ENCODE results near the gene MRPL1. TPM values are rescaled to one million over a fixed set of nuclear protein-coding genes. Genes with fewer than 3 reads are reported as not detected.
A peak's percentile ranks its signal among the peaks of the same experiment; 100 is the strongest.
"Not testable (repeated sequence)": the region's sequence is repeated elsewhere in the genome, so short reads cannot be mapped to it uniquely, and the experiment has no call there.

The MRPL1 gene
- total RNA-seq, 1 donor from 2014 or later = 48.5 TPM

GRCh38 chr4:77856152-77856551, 6.5 kb upstream of the MRPL1 start:
- TF ChIP-seq EZH2 (IDR thresholded peaks at IDR 0.05) (no peak), EZH2phosphoT487 (IDR thresholded peaks at IDR 0.05) (no peak)
- TF ChIP-seq, protein P1, sequence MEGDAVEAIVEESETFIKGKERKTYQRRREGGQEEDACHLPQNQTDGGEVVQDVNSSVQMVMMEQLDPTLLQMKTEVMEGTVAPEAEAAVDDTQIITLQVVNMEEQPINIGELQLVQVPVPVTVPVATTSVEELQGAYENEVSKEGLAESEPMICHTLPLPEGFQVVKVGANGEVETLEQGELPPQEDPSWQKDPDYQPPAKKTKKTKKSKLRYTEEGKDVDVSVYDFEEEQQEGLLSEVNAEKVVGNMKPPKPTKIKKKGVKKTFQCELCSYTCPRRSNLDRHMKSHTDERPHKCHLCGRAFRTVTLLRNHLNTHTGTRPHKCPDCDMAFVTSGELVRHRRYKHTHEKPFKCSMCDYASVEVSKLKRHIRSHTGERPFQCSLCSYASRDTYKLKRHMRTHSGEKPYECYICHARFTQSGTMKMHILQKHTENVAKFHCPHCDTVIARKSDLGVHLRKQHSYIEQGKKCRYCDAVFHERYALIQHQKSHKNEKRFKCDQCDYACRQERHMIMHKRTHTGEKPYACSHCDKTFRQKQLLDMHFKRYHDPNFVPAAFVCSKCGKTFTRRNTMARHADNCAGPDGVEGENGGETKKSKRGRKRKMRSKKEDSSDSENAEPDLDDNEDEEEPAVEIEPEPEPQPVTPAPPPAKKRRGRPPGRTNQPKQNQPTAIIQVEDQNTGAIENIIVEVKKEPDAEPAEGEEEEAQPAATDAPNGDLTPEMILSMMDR (IDR thresholded peaks at IDR 0.05) = no peak
- Histone ChIP-seq H3K27me3 (no peaks in the 10 kb centered on the region), H3K4me2 (no peak overlapping the region), H2AFZ (replicated peaks) (no peak overlapping the region), H3K79me2 (ENCODE audit: low read depth) (no peaks in the 10 kb centered on the region), H3K4me1 (no peaks in the 10 kb centered on the region), H4K20me1 (ENCODE audit: low read depth) (no peaks in the 10 kb centered on the region), H3F3A (ENCODE audit: low read depth) (no peaks in the 10 kb centered on the region), H3K36me3 (no peaks in the 10 kb centered on the region), H3K9ac (no peak overlapping the region), H3K9me3 (ENCODE audit: low read depth) (no peaks in the 10 kb centered on the region), H3K27ac (no peak overlapping the region), H3K4me3 (no peak overlapping the region)
- Mint-ChIP-seq H3K4me1 (no peaks in the 10 kb centered on the region), H3K9me3 (no peaks in the 10 kb centered on the region), H3K27ac (no peak overlapping the region), H3K36me3 (no peaks in the 10 kb centered on the region), H3K4me3 (no peak overlapping the region), H3K27me3 (ENCODE audit: insufficient read depth, low read depth) (no peaks in the 10 kb centered on the region)
- DNase-seq (ENCODE audit: low spot score) = no peak

DNA sequence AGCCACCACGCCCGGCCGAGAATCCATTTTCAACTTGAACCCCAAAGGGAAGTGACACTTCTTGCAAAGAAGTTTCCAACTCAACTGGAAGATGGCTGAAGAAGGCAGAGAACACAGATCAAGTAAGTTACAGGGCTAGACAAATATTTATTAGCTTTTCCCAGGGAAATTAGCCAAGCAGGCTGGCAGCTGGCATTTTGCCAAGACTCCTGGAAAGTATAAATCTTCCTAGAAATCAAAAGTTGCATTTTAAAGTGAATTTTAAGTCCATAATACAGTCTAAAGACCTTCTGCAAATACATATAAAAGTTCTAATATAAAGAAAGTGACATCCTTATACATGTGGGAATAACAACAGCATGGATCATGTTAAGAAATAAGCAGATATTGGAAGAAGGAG, 3.4 kb upstream of the MRPL1 start:
- no peaks in the 10 kb centered on the region for H3K36me3 Mint-ChIP-seq
- H3F3A ChIP-seq (ENCODE audit: low read depth) = peaks cover 12% of the 10 kb centered on the region
- no peak overlapping the region for H3K4me3 Mint-ChIP-seq
- H3K27ac Mint-ChIP-seq = no peak overlapping the region
- H3K4me1 ChIP-seq = peaks cover 6% of the 10 kb centered on the region
- no peak overlapping the region for H3K27ac ChIP-seq
- no peaks in the 10 kb centered on the region for H4K20me1 ChIP-seq (ENCODE audit: low read depth)
- H3K9me3 ChIP-seq (ENCODE audit: low read depth) = no peaks in the 10 kb centered on the region
- H3K4me3 ChIP-seq = no peak overlapping the region
- no peak for DNase-seq (ENCODE audit: low spot score)
- H3K4me1 Mint-ChIP-seq = peaks cover 13% of the 10 kb centered on the region
- no peaks in the 10 kb centered on the region for H3K36me3 ChIP-seq
- H3K79me2 ChIP-seq (ENCODE audit: low read depth) = peaks cover 14% of the 10 kb centered on the region
- no peak for TF ChIP-seq EZH2phosphoT487 (IDR thresholded peaks at IDR 0.05)
- TF ChIP-seq EZH2 (IDR thresholded peaks at IDR 0.05) = no peak
- TF ChIP-seq, protein P1 (IDR thresholded peaks at IDR 0.05) = no peak
- no peak overlapping the region for H2AFZ ChIP-seq (replicated peaks)
- no peak overlapping the region for H3K9ac ChIP-seq
- H3K9me3 Mint-ChIP-seq = no peaks in the 10 kb centered on the region
- H3K27me3 ChIP-seq = no peaks in the 10 kb centered on the region
- H3K27me3 Mint-ChIP-seq (ENCODE audit: insufficient read depth, low read depth) = no peaks in the 10 kb centered on the region
- no peak overlapping the region for H3K4me2 ChIP-seq

- Histone ChIP-seq H2AFZ (replicated peaks) (peak overlapping the region; percentile 98), H3K9ac (no peak overlapping the region), H3K36me3 (no peaks in the 10 kb centered on the region), H3K27ac (no peak overlapping the region), H3K79me2 (ENCODE audit: low read depth) (peaks cover 37% of the 10 kb centered on the region), H3K4me3 (peak overlapping the region; percentile 82), H3K9me3 (ENCODE audit: low read depth) (no peaks in the 10 kb centered on the region), H3K4me2 (peak overlapping the region; percentile 92), H3K4me1 (peaks cover 6% of the 10 kb centered on the region), H3F3A (ENCODE audit: low read depth) (peaks cover 12% of the 10 kb centered on the region), H4K20me1 (ENCODE audit: low read depth) (no peaks in the 10 kb centered on the region), H3K27me3 (no peaks in the 10 kb centered on the region)
- H3K4me3 Mint-ChIP-seq = peak overlapping the region; percentile 98
- peaks cover 5% of the 10 kb centered on the region for H3K36me3 Mint-ChIP-seq
- DNase-seq (ENCODE audit: low spot score) = no peak
- H3K27ac Mint-ChIP-seq = peak overlapping the region; percentile 99
- no peaks in the 10 kb centered on the region for H3K9me3 Mint-ChIP-seq
- H3K4me1 Mint-ChIP-seq = peaks cover 18% of the 10 kb centered on the region
- H3K27me3 Mint-ChIP-seq (ENCODE audit: insufficient read depth, low read depth) = no peaks in the 10 kb centered on the region
- TF ChIP-seq, protein P1 (IDR thresholded peaks at IDR 0.05) = no peak
- no peak for TF ChIP-seq EZH2 (IDR thresholded peaks at IDR 0.05)
- no peak for TF ChIP-seq EZH2phosphoT487 (IDR thresholded peaks at IDR 0.05)
Observed at GRCh38 chr4:77861495-77861894, 1.1 kb upstream of the MRPL1 start.

- H4K20me1 ChIP-seq (ENCODE audit: low read depth); H3K27me3 Mint-ChIP-seq (ENCODE audit: insufficient read depth, low read depth); H3K4me1 ChIP-seq; H3K9me3 ChIP-seq (ENCODE audit: low read depth); H3K27me3 ChIP-seq; H3K9me3 Mint-ChIP-seq; DNase-seq (ENCODE audit: low spot score); H3K36me3 ChIP-seq; H3K36me3 Mint-ChIP-seq; H3K27ac ChIP-seq: not testable (repeated sequence)
- peak overlapping the region; percentile 70 for H3K9ac ChIP-seq
- peak overlapping the region; percentile 98 for H3K4me3 Mint-ChIP-seq
- peaks cover 18% of the 10 kb centered on the region for H3K4me1 Mint-ChIP-seq
- peak overlapping the region; percentile 99 for H3K27ac Mint-ChIP-seq
- peaks cover 54% of the 10 kb centered on the region for H3K79me2 ChIP-seq (ENCODE audit: low read depth)
- H3K4me3 ChIP-seq = peak overlapping the region; percentile 82
- peak overlapping the region; percentile 92 for H3K4me2 ChIP-seq
- H2AFZ ChIP-seq (replicated peaks) = peak overlapping the region; percentile 98
- peaks cover 12% of the 10 kb centered on the region for H3F3A ChIP-seq (ENCODE audit: low read depth)
Observed at GRCh38 chr4:77863341-77863740, 711 bp downstream of the MRPL1 start.

All from neural progenitor cell (in vitro differentiated cells).